GM18951 (cell line): ENCODE results near the gene GPR171.

ENCODE experiments used
- POLR2A ChIP-seq: IDR thresholded peaks from 4 replicates; pipeline ENCODE4 v1.6.1; 2011; ENCODE audit warnings: mild to moderate bottlenecking; ENCODE audit not compliant: insufficient read length, insufficient read depth; ENCODE audit errors: extremely low read depth
- in situ Hi-C: fragments of 300-500 bp; cut with MboI; formaldehyde crosslinking; loops from one replicate; pipeline ENCODE4 v1.12.0; 2022; ENCODE audit warnings: low sequenced_read_pairs, mixed read lengths, inconsistent platforms; ENCODE audit not compliant: unreplicated experiment

The GPR171 gene

GRCh38 chr3:151201051-151201730, 1.8 kb downstream of the GPR171 start:
- in situ Hi-C loops = no loop called here
- no peak for TF ChIP-seq POLR2A

- no peak for TF ChIP-seq POLR2A
- in situ Hi-C loops = no loop called here
These were observed 2.4 kb downstream of the GPR171 start for GRCh38 chr3:151200586-151200985.

GRCh38 chr3:151199554-151200438, 3.2 kb downstream of the GPR171 start:
- in situ Hi-C loops = no loop called here

GRCh38 chr3:151198849-151199248, 4.2 kb downstream of the GPR171 start:
- in situ Hi-C loops = no loop called here
- TF ChIP-seq POLR2A = no peak

More at GRCh38 chr3:151199554-151200438, 3.2 kb downstream of the GPR171 start:
- TF ChIP-seq POLR2A = no peak

- in situ Hi-C loops = no loop called here
- no peak for TF ChIP-seq POLR2A
These were observed 4.8 kb downstream of the GPR171 start for GRCh38 chr3:151197981-151198767.

GRCh38 chr3:151197228-151197627, 5.8 kb downstream of the GPR171 start:
- no peak for TF ChIP-seq POLR2A
- in situ Hi-C loops = no loop called here

- in situ Hi-C loops = no loop called here
- TF ChIP-seq POLR2A = no peak
These were observed 6.6 kb downstream of the GPR171 start for GRCh38 chr3:151196434-151196833.

- in situ Hi-C loops = no loop called here
- TF ChIP-seq POLR2A = no peak
These were observed 7.2 kb downstream of the GPR171 start for GRCh38 chr3:151195826-151196225.

- TF ChIP-seq POLR2A = no peak
- in situ Hi-C loops = no loop called here
These were observed 10.5 kb downstream of the GPR171 start for GRCh38 chr3:151192545-151192944.

- in situ Hi-C loops = no loop called here
- no peak for TF ChIP-seq POLR2A
These were observed 11.9 kb downstream of the GPR171 start for GRCh38 chr3:151191095-151191494.

GRCh38 chr3:151183265-151183671, 19.7 kb downstream of the GPR171 start:
- in situ Hi-C loops = no loop called here
- no peak for TF ChIP-seq POLR2A

- no peak for TF ChIP-seq POLR2A
- in situ Hi-C loops = no loop called here
These were observed 20.5 kb downstream of the GPR171 start for GRCh38 chr3:151182349-151183079.
